ENCODE measurements around the gene RNF44. TPM values are rescaled to one million over a fixed set of nuclear protein-coding genes. Genes with fewer than 3 reads are reported as not detected.

The RNF44 gene
- total and polyA plus RNA-seq, 2 of the 13 experiments (the other 11 are each of a cell fraction or from before 2014, with no cell fraction given) = 9.2 to 16.8 TPM

DNA sequence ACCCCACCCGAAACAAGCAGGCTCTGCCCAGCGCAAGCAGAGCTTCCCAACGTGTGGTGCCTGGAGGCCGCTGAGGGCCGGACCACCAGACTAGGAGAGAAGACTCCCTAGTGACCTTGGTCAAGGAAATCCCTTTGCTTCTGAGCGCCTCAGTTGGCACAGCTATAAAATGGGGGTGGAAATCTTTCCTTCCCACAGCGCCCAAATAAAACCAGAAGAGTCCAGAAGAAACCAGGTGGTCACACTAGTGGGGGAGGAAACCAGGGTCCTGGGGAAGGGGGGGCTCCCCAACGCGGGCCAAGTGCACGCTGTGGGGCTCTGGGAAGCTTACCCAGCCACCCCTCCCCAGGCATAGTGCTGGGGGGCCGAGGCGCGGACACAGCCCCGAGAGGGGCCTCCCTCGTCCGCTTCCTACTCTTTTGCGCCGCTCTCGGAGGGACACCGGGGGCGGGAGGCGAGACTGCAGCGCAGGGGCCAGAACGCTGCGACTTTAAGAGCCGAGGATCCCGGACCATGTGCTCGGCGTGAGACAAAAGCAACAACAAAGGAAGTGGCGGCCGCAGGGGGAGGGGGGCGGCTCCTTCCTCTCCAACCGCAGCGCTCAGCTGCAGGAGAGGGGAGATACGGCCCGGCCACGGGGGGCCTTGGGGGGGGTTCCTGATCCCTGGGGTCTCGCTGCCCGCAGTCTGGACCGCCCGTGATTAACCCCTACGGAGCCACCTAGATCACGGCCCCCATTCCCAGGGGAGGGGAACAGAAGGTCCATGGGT is 885 bp downstream of the RNF44 start:
- 0% methylated on average over 8 of the region's 43 CpGs for WGBS (ENCODE audit: low lambda C conversion rate)
- Histone ChIP-seq H4K20me1 (ENCODE audit: insufficient read depth, low read length) (peaks cover 32% of the 10 kb centered on the region), H3K9ac (ENCODE audit: insufficient read depth, low read depth, low read length) (peak overlapping the region; percentile 91), H3K9me3 (ENCODE audit: low read length) (no peaks in the 10 kb centered on the region), H3K79me2 (ENCODE audit: insufficient read depth, low read length) (peaks cover 40% of the 10 kb centered on the region), H3K27me3 (ENCODE audit: control insufficient read depth in 1 of 2, insufficient read depth in 2 of 2, low read length in 2 of 2) (no peaks in the 10 kb centered on the region; a peak in 1 of 5 replicates), H3K27ac (ENCODE audit: extremely low read length, insufficient read depth, low read length) (peak overlapping the region; percentile 95), H3K4me1 (ENCODE audit: insufficient read depth, low read length) (peaks cover 56% of the 10 kb centered on the region), H2AFZ (ENCODE audit: low read length) (no peak overlapping the region), H3K4me2 (ENCODE audit: low read depth, low read length) (peak overlapping the region; percentile 91), H3K36me3 (replicated peaks in 1 of 2; ENCODE audit: control insufficient read depth in 1 of 2, insufficient read depth in 2 of 2, low read length in 2 of 2) (peaks cover 5 to 24% of the 10 kb centered on the region in 2 experiments), H3K4me3 (replicated peaks in 1 of 3; ENCODE audit: insufficient read depth in 1 of 3, low read depth in 2 of 3, low read length in 3 of 3) (peak overlapping the region; percentile 90 to 98 (median 97))
- ATAC-seq (peak; percentile 43), DNase-seq (ENCODE audit: low spot score) (peak; percentile 59), FAIRE-seq (no peak)
- ChIA-PET POLR2A (interaction anchor here (0.7 to 7.9 kb wide), 17 partner anchors 9 to 551 kb away, joined by 3 to 212 read pairs (median 4); partner anchors contain the start of genes CDHR2, CLTB, FAF2 and FGFR4), CTCF (ENCODE audit: low intra/inter-chr PET ratio, low total read pairs) (no interaction called here)
- BruUV-seq (replicated peaks) = TSS peak; percentile 57
- in situ Hi-C loops (cut with HindIII; ENCODE audit: extremely low pct_ligation_motif_present, low pct_unique_long_range_greater_than_20kb) = loop anchor here (5.0 to 25.0 kb wide), 2 partner anchors 119 to 826 kb away; partner anchors contain the start of genes CLTB, LMAN2 and RGS14
- intact Hi-C loops (cut with micrococcal nuclease; ENCODE audit: unreplicated experiment) = no loop called here
- TF ChIP-seq MYC (CRISPR knock-in tag; IDR thresholded peaks at IDR 0.05; ENCODE audit: borderline replicate concordance) = peak; percentile 93
- TF ChIP-seq, protein P1, sequence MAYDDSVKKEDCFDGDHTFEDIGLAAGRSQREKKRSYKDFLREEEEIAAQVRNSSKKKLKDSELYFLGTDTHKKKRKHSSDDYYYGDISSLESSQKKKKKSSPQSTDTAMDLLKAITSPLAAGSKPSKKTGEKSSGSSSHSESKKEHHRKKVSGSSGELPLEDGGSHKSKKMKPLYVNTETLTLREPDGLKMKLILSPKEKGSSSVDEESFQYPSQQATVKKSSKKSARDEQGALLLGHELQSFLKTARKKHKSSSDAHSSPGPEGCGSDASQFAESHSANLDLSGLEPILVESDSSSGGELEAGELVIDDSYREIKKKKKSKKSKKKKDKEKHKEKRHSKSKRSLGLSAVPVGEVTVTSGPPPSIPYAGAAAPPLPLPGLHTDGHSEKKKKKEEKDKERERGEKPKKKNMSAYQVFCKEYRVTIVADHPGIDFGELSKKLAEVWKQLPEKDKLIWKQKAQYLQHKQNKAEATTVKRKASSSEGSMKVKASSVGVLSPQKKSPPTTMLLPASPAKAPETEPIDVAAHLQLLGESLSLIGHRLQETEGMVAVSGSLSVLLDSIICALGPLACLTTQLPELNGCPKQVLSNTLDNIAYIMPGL (CRISPR knock-in tag; IDR thresholded peaks at IDR 0.05; ENCODE audit: borderline replicate concordance in 1 of 2, low read depth in 1 of 2) = peak; percentile 27 to 44; a peak in 1 of 4 replicates
- 0 out of 2 replicates have a peak, but pooled peaks have one; percentile 21 for TF ChIP-seq SALL2 (CRISPR knock-in tag; IDR thresholded peaks at IDR 0.05)
- TF ChIP-seq, protein P2, sequence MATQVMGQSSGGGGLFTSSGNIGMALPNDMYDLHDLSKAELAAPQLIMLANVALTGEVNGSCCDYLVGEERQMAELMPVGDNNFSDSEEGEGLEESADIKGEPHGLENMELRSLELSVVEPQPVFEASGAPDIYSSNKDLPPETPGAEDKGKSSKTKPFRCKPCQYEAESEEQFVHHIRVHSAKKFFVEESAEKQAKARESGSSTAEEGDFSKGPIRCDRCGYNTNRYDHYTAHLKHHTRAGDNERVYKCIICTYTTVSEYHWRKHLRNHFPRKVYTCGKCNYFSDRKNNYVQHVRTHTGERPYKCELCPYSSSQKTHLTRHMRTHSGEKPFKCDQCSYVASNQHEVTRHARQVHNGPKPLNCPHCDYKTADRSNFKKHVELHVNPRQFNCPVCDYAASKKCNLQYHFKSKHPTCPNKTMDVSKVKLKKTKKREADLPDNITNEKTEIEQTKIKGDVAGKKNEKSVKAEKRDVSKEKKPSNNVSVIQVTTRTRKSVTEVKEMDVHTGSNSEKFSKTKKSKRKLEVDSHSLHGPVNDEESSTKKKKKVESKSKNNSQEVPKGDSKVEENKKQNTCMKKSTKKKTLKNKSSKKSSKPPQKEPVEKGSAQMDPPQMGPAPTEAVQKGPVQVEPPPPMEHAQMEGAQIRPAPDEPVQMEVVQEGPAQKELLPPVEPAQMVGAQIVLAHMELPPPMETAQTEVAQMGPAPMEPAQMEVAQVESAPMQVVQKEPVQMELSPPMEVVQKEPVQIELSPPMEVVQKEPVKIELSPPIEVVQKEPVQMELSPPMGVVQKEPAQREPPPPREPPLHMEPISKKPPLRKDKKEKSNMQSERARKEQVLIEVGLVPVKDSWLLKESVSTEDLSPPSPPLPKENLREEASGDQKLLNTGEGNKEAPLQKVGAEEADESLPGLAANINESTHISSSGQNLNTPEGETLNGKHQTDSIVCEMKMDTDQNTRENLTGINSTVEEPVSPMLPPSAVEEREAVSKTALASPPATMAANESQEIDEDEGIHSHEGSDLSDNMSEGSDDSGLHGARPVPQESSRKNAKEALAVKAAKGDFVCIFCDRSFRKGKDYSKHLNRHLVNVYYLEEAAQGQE (IDR thresholded peaks at IDR 0.05; ENCODE audit: borderline replicate concordance in 1 of 2, low read depth in 1 of 2, low read length in 2 of 2) = peak in 1 of 2 experiments; percentile 24; a peak in 1 of 4 replicates
- peak; percentile 78 for TF ChIP-seq ARID2 (CRISPR knock-in tag; IDR thresholded peaks at IDR 0.05; ENCODE audit: borderline replicate concordance)
- peak; percentile 58; the same call in 1 of the 2 replicates for TF ChIP-seq SAP130 (CRISPR knock-in tag; IDR thresholded peaks at IDR 0.05; ENCODE audit: low read depth)
- TF ChIP-seq TMF1 (CRISPR knock-in tag; IDR thresholded peaks at IDR 0.05; ENCODE audit: low read depth) = 0 out of 2 replicates have a peak, but pooled peaks have one; percentile 67
- TF ChIP-seq HIVEP1 (CRISPR knock-in tag; IDR thresholded peaks at IDR 0.05) = peak; percentile 48
- no peak for TF ChIP-seq ZNF589 (CRISPR knock-in tag; conservative IDR thresholded peaks at IDR 0.05)
- peak; percentile 48; the same call in 1 of the 2 replicates for TF ChIP-seq SOX13 (IDR thresholded peaks at IDR 0.05)
- TF ChIP-seq SOX13 (CRISPR knock-in tag; conservative IDR thresholded peaks at IDR 0.05 in 1 of 2, IDR thresholded peaks at IDR 0.05 in 1 of 2) = no peak; a peak in 1 of 4 replicates
- TF ChIP-seq GABPA (IDR thresholded peaks at IDR 0.05; ENCODE audit: low read depth, low read length) = no peak
- 0 out of 2 replicates have a peak, but pooled peaks have one; percentile 4 for TF ChIP-seq GABPA (CRISPR knock-in tag; IDR thresholded peaks at IDR 0.05; ENCODE audit: low read depth)
- no peak for TF ChIP-seq ZNF709 (CRISPR knock-in tag; IDR thresholded peaks at IDR 0.05)

Data from HepG2 (cell line).